ENCODE data around the gene RNASE4.
"Not testable (repeated sequence)": the region's sequence is repeated elsewhere in the genome, so short reads cannot be mapped to it uniquely, and the experiment has no call there.

RNASE4 gene, protein sequence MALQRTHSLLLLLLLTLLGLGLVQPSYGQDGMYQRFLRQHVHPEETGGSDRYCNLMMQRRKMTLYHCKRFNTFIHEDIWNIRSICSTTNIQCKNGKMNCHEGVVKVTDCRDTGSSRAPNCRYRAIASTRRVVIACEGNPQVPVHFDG

GRCh38 chr14:20683891-20684661 is at the start of gene RNASE4:
RNASE4 (plus strand) TSS chr14:20684560; CDS start chr14:20699372, 14,812 bp downstream.
- no peak for DNase-seq

GRCh38 chr14:20641591-20641990 is 42.8 kb upstream of the RNASE4 start, which contains the start of gene OR6S1:
OR6S1 (minus strand) TSS chr14:20641691; CDS start chr14:20641691, 0 bp downstream.
- no peak for DNase-seq

DNA sequence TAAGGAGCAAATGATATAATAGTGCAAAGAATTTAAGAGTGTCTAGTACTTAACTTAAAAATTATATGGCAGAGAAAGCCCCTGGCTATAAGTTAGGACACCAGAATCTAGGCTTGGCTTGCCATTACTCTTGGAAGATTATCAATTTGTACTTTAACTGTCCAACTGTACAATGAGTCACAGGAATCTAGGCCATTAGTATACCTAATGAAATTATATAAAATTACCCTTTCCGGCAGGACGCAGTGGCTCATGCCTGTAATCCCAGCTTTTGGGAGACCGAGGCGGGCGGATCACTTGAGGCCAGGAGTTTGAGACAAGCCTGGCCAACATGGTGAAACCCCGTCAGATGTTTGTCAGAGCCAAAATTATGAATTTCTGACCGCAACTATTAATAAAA is 42.2 kb upstream of the RNASE4 start:
- DNase-seq = no peak

- DNase-seq = not testable (repeated sequence)
Observed at GRCh38 chr14:20642755-20643154, 41.6 kb upstream of the RNASE4 start.

GRCh38 chr14:20644520-20644919 is 39.8 kb upstream of the RNASE4 start:
- no peak for DNase-seq

DNA sequence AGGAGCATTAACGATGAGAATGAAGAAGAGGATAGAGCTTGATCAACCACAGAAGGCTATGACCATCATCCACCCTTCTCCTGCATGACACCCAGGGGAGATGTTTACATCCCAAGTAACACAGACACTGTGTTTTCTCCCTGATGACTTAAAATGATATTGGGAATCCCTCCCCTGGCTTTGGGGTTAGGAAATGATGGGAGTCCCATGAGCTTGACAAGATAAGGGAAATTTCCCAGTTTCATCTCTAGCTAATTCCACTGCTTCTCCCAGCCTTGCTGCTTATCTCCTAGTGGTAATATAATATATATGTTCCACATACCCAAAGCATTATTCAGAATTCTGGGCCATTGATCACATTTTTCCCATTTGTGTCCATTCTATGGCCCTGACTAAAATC is 38.9 kb upstream of the RNASE4 start:
- no peak for DNase-seq

DNA sequence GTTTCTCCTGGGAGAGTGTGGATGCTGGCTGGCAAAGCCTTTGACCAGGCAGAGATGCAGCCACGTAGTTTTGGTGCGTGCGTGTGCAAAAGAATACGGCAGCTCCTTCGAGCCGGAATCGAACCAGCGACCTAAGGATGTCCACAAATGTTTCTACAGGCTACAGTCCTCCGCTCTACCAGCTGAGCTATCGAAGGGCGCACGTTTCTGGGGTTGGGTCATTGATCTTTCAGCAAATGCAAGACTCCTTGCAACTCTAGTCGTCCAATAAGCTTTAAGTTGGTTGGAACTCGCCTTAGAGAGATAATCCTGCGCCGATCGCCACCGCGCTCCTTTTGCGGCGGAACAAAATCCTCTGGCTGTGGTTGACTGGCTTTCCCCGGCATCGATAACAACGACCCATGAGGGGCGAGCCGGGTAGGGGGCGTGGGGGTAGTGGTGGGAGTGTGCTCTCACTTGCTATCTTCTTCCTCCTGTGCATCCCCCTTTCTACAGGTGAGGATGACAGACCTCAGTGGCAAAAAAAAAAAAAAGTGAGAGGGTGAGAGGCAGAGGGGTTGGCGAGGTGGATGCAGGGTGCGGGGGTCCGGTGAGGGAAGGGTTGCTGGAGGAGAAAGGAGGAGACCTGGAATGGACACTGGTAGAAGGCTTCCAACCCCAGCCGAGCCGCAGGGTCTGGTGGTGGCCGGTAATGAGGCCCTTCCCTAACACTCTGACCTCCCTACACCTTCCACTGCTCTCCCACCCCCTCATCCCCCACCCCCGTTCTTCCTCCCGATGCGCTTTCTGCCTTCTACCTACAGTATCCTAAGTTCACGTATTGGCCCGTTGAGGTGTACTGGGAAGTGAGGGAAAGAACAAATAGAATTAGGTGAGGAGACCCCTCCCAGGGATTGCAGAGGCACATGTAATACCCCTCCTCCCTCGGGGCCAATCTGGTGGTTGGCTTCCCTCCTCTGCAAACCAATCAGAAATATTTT is 31.1 kb upstream of the RNASE4 start:
- no peak for DNase-seq

DNA sequence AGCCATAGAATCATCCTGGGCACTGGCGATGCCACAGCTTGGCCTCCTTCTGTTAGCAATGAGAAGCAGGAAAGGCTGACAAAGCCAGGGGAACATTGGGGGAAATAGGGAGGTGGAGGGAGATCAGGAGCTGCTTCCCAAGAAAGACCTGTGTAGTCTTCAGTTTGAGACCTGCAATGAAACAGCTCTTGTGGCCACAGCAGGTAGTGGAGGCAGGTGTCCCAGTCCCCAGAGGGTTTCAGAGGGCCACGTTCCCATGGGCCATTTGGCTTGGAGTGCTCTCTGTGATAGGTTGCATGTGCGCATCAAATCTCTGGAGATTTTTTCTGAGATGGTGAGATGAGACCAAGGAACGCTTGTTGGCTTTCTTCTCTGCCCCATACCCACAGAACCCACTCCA is 28.5 kb upstream of the RNASE4 start:
- no peak for DNase-seq

DNA sequence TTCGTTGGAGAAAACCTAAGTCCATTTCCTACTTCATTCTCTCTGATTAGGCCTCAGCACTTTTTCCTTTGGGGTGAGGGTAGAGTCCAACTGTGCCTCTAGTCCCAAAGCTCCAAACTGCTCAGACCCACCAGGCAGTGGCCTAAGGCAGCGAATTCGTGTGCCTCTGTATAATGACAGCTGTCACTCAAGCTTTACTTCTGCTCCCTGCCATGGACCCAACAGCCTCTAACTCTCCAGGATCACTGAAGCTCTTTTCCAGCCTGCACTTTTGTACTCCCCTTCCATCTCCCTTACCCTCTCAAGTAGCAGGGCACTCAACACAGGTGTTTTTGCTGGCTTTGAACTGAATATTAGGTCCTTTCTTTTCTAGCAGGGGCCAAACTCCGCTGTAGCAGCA is 28.1 kb upstream of the RNASE4 start:
- DNase-seq = no peak

DNA sequence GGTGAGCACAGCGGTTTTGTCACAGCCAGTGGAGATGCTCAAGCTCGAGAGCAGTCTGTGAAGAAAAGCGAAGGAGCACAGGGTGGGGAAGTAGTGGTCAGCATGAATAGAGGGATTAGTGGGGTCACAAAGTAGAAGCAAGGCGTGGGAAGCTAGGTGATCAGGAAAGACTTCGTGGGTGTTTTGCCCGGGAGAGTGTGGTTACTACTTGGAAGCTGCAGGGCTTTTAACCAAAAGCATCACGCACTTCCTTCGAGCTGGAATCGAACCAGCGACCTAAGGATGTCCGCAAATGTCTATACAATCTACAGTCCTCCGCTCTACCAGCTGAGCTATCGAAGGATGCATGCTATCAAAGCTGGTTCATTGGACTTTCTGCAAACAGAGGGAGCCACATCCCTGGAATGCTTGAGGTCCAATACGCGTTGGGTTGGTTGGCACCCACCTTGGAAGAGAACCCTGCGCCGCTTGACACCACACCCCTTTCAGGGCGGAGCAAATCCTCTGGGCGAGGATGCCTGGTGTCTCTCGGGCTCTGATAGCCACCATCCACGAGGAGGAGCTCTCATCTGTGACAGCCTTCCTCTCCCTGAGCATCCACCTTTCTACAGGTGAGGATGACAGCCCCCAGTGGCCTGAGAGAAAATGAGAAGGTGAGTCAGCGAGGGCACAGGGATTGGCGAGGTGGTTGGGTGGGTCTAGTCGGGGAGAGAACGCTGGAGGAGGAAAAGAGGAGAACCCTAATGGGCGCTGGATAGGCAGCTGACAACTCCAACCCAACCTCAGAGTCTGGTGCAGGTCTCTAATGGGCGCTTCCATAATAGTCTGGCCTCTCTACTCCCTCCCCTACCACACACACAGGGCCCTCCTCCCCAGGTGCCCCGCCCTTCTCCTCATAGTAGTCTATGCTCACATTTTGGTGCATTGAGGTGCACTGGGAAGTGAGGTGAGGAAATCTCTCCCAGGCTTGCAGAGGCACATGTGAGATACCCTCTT is 26.8 kb upstream of the RNASE4 start:
- no peak for DNase-seq

GRCh38 chr14:20658246-20658645 is 26.1 kb upstream of the RNASE4 start:
- no peak for DNase-seq

- DNase-seq = no peak
Observed at GRCh38 chr14:20659336-20659735, 25.0 kb upstream of the RNASE4 start.

DNA sequence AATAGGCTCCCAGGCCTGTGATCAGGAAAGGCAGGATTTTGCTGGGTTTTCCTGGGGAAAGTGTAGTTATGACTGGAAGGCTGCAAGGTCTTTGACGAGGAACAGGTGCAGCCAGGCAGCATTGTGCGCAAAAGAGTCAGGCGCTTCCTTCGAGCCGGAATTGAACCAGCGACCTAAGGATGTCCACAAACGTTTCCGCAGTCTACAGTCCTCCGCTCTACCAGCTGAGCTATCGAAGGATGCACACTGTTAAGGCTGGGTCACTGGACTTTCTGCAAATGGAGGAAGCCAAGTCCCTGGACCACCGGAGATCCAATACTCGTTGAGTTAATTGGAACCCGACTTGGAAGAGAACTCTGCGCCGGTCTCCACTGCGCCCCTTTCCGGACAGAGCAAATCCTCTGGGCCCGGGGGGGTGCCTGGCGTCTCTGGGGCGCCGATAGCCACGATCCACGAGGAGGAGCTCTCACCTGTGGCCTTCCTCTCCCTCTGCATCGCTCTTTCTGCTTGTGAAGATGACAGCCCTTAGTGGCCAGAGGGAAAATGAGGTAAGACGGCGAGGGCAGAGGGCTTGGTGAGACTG is 24.5 kb upstream of the RNASE4 start:
- DNase-seq = no peak

GRCh38 chr14:20661197-20661596 is 23.2 kb upstream of the RNASE4 start:
- no peak for DNase-seq

GRCh38 chr14:20662968-20663732 is 21.2 kb upstream of the RNASE4 start:
- DNase-seq = no peak

DNA sequence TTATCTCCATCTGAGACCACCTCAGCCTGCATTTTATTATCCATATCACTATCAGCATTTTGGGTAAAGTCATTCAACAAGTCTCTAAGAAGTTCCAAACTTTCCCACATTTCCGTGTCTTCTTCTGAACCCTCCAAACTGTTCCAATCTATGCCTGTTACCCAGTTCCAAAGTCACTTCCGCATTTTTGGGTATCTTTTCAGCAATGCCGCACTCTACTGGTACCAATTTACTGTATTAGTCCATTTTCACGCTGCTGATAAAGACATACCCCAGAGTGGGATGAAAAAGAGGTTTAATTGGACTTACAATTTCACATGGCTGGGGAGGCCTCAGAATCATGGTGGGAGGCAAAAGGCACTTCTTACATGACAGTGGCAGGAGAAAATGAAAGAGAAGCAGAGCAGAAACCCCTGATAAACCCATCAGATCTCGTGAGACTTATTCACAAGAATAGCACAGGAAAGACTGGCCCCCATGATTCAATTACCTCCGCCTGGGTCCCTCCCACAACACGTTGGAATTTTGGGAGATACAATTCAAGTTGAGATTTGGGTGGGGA is 17.9 kb upstream of the RNASE4 start:
- not testable (repeated sequence) for DNase-seq

DNA sequence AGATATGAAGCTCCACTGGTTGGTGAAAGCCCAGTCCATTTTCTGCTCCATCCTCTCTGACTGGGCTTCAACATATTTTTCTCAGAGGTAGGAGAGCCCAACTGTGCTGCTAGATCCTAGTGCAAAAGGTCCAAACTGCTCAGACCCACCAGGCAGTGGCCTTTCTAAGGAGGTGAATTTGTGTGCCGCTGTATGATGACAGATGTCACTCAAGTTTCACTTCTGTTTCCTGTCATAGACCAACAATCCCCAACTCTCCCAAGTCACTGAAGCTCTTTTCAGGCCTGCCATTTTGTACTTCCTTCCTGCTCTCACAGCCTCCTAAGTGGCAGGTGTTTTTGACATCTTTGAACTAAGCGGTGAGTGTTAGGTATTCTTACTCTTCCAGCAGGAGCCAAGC is 16.4 kb upstream of the RNASE4 start:
- DNase-seq = no peak

DNA sequence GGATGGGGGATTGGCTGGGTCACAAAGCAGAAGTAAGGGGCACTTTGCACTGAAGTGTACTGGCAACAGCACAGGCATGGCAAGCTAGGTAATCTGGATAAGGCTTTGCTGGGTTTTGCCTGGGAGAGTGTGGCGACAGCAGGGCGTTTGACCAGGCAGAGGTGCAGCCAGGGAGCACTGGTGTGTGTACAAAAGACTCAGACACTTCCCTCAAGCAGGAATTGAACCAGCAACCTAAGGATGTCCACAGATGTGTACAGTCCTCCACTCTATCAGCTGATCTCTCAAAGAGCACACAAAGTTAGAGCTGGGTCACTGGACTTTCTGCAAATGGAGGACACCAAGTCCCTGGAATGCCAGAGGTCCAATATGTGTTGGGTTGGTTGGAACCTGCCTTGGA is 15.4 kb upstream of the RNASE4 start:
- no peak for DNase-seq

DNA sequence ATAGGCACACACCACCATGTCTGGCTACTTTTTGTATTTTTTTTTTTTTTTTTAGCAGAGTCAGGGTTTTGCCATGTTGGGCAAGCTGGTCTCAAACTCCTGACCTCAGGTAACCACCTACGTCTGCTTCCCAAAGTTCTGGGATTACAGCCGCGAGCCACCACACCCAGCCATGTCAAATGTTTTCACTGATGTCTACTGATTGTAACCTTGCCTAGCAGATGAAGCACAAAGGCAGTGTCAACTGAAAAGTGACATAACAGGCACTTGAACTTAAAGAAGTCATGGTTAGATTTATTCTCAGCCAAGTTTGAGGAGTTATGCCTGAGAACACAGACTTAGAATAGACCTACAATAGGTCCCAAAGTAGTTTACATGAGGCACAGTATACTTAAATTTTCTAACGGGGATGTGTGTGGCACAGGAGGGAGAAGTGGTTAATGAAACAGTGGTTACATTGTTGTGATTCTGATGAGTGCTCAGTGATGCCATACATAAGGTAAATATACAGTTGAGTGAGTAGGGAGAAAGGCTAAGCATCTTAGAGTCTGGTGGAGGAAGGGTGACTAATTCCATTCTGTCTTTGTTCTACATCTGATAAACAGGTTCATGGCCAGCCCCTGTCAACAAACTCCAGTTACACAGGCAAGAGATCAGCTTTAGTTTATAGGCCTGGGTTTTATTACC is 12.6 kb upstream of the RNASE4 start:
- no peak for DNase-seq

GRCh38 chr14:20675669-20676068 is 8.7 kb upstream of the RNASE4 start:
- no peak for DNase-seq
